Panc1 (cell line): Measurements from ENCODE around the gene CD93. TPM values are rescaled to one million over a fixed set of nuclear protein-coding genes. Genes with fewer than 3 reads are reported as not detected.

Source experiments
- ATAC-seq: fragments of 200-7000 bp; cut with Tn5 transposase; 2 replicates; pipeline ENCODE4 v1.9.1; 2020; ENCODE audit warnings: mild to moderate bottlenecking, moderate library complexity
- BruUV-seq: library from RNA; stranded (reverse); fragments of 400-500 nt; replicated peaks from 2 replicates; lab custom pipeline; 2021; lab: Mats Ljungman, UMichigan
- CTCF ChIA-PET: fragments of 300-600 bp; sonication (Branson Sonifier 250); formaldehyde crosslinking; loops from one replicate; lab custom pipeline; 2022; ENCODE audit warnings: antibody characterized with exemption; lab: Charles Lee
- POLR2A ChIA-PET: fragments of 300-600 bp; sonication (Branson Sonifier 250); formaldehyde crosslinking; loops from one replicate; lab custom pipeline; 2022; ENCODE audit warnings: antibody characterized with exemption; lab: Charles Lee
- DNase-seq: peaks from one replicate; pipeline ENCODE4 v3.0.0-alpha.2; 2010; ENCODE audit warnings: low read depth, low spot score
- H3K27ac ChIP-seq: 2 replicates; pipeline ENCODE4 v1.5.1; 2011; ENCODE audit warnings: mild to moderate bottlenecking, low read length, inconsistent platforms
- H3K27me3 ChIP-seq: fragments of 200-500 bp; sonication (Bioruptor generic); 2 replicates; pipeline ENCODE4 v1.6.0; 2014; ENCODE audit warnings: low read length, inconsistent platforms; ENCODE audit not compliant: control insufficient read depth, insufficient read depth
- H3K36me3 ChIP-seq: fragments of 200-500 bp; sonication (Bioruptor generic); 2 replicates; pipeline ENCODE4 v1.5.1; 2014; ENCODE audit warnings: inconsistent platforms, mild to moderate bottlenecking, low read length, moderate library complexity; ENCODE audit not compliant: control insufficient read depth, insufficient read depth
- H3K4me1 ChIP-seq: 2 replicates; pipeline ENCODE4 v1.5.1; 2011; ENCODE audit warnings: inconsistent platforms, mild to moderate bottlenecking, low read length, moderate library complexity; ENCODE audit not compliant: control insufficient read depth, insufficient read depth
- H3K4me3 ChIP-seq, 2 experiments: 2 replicates each; pipeline ENCODE4 v1.5.1; 2011 to 2012; ENCODE audit warnings: low read depth in 2 of 2, low read length in 2 of 2, mild to moderate bottlenecking in 2 of 2, inconsistent platforms in 1 of 2, moderate library complexity in 1 of 2
- H3K9me3 ChIP-seq: fragments of 200-500 bp; sonication (Bioruptor generic); 2 replicates; pipeline ENCODE4 v1.5.1; 2014; ENCODE audit warnings: low read depth, mild to moderate bottlenecking, inconsistent platforms, low read length, moderate library complexity; ENCODE audit not compliant: control insufficient read depth, insufficient read depth
- POLR2AphosphoS5 ChIP-seq: IDR thresholded peaks from 2 replicates; pipeline ENCODE4 v1.6.1; 2012; ENCODE audit warnings: mild to moderate bottlenecking, low read depth, low read length, moderate library complexity
- SIN3A ChIP-seq: IDR thresholded peaks from 2 replicates; pipeline ENCODE4 v1.6.1; 2012; ENCODE audit warnings: low read depth, mild to moderate bottlenecking, low read length, moderate library complexity, borderline replicate concordance; ENCODE audit not compliant: insufficient read depth
- TCF7L2 ChIP-seq: IDR thresholded peaks from 2 replicates; pipeline ENCODE4 v1.6.1; 2011; ENCODE audit warnings: mild to moderate bottlenecking, low read depth, low read length, inconsistent platforms
- in situ Hi-C: cut with HindIII; loops from 2 replicates; pipeline ENCODE4 v1.10.0; 2016; ENCODE audit warnings: low sequenced_read_pairs, low pct_unique_long_range_greater_than_20kb
- intact Hi-C: fragments of 100-400 bp; cut with micrococcal nuclease; formaldehyde crosslinking; loops from one replicate; pipeline ENCODE4 v1.10.0; 2022; ENCODE audit not compliant: unreplicated experiment
- total RNA-seq: library from RNA; stranded (reverse); gene quantifications from one replicate; pipeline ENCODE4 v1.2.1, GENCODE V29; 2021; ENCODE audit not compliant: unreplicated experiment
- TF ChIP-seq, protein P1 (sequence below), 2 experiments: IDR thresholded peaks; 2 replicates each; pipeline ENCODE4 v1.6.1; 2011 to 2012; ENCODE audit warnings: low read depth in 2 of 2, control low read depth in 1 of 2, low read length in 1 of 2, mild to moderate bottlenecking in 1 of 2, moderate library complexity in 1 of 2; ENCODE audit not compliant: insufficient read depth in 1 of 2
- TF ChIP-seq, protein P2 (sequence below): fragments of 450-650 bp; IDR thresholded peaks from 2 replicates; pipeline ENCODE4 v1.5.1; 2017; ENCODE audit warnings: mild to moderate bottlenecking

Gene CD93
- total RNA-seq, 1 experiment from 2014 or later: 0.10 TPM

DNA sequence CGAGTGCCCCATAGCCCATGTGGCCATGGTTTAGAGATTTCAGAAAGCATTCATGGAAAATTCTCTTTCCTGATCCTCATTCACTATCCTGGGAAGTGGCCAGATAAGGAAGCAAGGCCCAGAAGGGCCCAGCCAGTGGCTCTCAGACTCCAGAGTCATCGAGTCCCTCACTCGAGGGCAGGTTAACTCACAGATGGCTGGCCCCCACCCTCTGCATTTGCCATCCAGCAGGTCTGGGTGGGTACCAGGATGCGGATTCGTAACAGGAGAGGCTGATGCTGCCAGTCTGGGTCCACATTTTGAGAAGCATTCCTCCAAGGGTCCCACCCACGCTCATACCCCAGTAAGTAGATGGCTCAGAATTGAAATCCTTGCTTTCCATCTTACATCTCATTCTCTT is 54.8 kb downstream of the CD93 start:
- BruUV-seq: no TSS peak
- TF ChIP-seq SIN3A (no peak), TCF7L2 (no peak), POLR2AphosphoS5 (no peak)
- TF ChIP-seq, protein P1, sequence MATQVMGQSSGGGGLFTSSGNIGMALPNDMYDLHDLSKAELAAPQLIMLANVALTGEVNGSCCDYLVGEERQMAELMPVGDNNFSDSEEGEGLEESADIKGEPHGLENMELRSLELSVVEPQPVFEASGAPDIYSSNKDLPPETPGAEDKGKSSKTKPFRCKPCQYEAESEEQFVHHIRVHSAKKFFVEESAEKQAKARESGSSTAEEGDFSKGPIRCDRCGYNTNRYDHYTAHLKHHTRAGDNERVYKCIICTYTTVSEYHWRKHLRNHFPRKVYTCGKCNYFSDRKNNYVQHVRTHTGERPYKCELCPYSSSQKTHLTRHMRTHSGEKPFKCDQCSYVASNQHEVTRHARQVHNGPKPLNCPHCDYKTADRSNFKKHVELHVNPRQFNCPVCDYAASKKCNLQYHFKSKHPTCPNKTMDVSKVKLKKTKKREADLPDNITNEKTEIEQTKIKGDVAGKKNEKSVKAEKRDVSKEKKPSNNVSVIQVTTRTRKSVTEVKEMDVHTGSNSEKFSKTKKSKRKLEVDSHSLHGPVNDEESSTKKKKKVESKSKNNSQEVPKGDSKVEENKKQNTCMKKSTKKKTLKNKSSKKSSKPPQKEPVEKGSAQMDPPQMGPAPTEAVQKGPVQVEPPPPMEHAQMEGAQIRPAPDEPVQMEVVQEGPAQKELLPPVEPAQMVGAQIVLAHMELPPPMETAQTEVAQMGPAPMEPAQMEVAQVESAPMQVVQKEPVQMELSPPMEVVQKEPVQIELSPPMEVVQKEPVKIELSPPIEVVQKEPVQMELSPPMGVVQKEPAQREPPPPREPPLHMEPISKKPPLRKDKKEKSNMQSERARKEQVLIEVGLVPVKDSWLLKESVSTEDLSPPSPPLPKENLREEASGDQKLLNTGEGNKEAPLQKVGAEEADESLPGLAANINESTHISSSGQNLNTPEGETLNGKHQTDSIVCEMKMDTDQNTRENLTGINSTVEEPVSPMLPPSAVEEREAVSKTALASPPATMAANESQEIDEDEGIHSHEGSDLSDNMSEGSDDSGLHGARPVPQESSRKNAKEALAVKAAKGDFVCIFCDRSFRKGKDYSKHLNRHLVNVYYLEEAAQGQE (IDR thresholded peaks at IDR 0.05; ENCODE audit: insufficient read depth in 1 of 2, low read depth in 2 of 2, low read length in 1 of 2): no peak
- TF ChIP-seq, protein P2, sequence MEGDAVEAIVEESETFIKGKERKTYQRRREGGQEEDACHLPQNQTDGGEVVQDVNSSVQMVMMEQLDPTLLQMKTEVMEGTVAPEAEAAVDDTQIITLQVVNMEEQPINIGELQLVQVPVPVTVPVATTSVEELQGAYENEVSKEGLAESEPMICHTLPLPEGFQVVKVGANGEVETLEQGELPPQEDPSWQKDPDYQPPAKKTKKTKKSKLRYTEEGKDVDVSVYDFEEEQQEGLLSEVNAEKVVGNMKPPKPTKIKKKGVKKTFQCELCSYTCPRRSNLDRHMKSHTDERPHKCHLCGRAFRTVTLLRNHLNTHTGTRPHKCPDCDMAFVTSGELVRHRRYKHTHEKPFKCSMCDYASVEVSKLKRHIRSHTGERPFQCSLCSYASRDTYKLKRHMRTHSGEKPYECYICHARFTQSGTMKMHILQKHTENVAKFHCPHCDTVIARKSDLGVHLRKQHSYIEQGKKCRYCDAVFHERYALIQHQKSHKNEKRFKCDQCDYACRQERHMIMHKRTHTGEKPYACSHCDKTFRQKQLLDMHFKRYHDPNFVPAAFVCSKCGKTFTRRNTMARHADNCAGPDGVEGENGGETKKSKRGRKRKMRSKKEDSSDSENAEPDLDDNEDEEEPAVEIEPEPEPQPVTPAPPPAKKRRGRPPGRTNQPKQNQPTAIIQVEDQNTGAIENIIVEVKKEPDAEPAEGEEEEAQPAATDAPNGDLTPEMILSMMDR: no peak
- Histone ChIP-seq H3K4me3 (no peak overlapping the region), H3K9me3 (no peaks in the 10 kb centered on the region), H3K27me3 (peaks cover 5% of the 10 kb centered on the region), H3K27ac (no peak overlapping the region), H3K36me3 (no peaks in the 10 kb centered on the region), H3K4me1 (no peaks in the 10 kb centered on the region)
- intact Hi-C loops: no loop called here
- DNase-seq: no peak
- in situ Hi-C loops: no loop called here
- no peak for ATAC-seq
- CTCF ChIA-PET: no interaction called here
- POLR2A ChIA-PET: no interaction called here

Other genes with a start within 250 kb of the CD93 start
- gene SSTR4, start 51.0 kb downstream of the CD93 start, total RNA-seq: not detected
- gene THBD, start 36.7 kb downstream of the CD93 start, total RNA-seq: 0.26 TPM